Nephron progenitor cell (in vitro differentiated cells): Measurements from ENCODE around the gene UQCRQ.

Source experiments
- DNase-seq: peaks from one replicate; pipeline ENCODE4 v3.0.0; 2021
- H3K27ac Mint-ChIP-seq: 2 replicates; pipeline ENCODE4 v1.8.0; 2021; ENCODE audit warnings: mild to moderate bottlenecking, moderate library complexity, mixed read lengths
- H3K27me3 Mint-ChIP-seq: 2 replicates; pipeline ENCODE4 v1.8.0; 2021; ENCODE audit warnings: mild to moderate bottlenecking, low read depth, mixed read lengths; ENCODE audit not compliant: poor library complexity
- H3K36me3 Mint-ChIP-seq: 2 replicates; pipeline ENCODE4 v1.8.0; 2021; ENCODE audit warnings: low read depth, mixed read lengths
- H3K4me1 Mint-ChIP-seq: 2 replicates; pipeline ENCODE4 v1.8.0; 2021; ENCODE audit warnings: mixed read lengths
- H3K4me3 Mint-ChIP-seq: 2 replicates; pipeline ENCODE4 v1.8.0; 2021; ENCODE audit warnings: mild to moderate bottlenecking, moderate library complexity, mixed read lengths
- H3K9me3 Mint-ChIP-seq: 2 replicates; pipeline ENCODE4 v1.8.0; 2021; ENCODE audit warnings: mild to moderate bottlenecking, moderate library complexity, mixed read lengths
- TF ChIP-seq, protein P1 (sequence below): fragments of 200-600 bp; sonication (generic); IDR thresholded peaks from 2 replicates; pipeline ENCODE4 v1.5.0; 2021; ENCODE audit warnings: antibody characterized with exemption

The UQCRQ gene

DNA sequence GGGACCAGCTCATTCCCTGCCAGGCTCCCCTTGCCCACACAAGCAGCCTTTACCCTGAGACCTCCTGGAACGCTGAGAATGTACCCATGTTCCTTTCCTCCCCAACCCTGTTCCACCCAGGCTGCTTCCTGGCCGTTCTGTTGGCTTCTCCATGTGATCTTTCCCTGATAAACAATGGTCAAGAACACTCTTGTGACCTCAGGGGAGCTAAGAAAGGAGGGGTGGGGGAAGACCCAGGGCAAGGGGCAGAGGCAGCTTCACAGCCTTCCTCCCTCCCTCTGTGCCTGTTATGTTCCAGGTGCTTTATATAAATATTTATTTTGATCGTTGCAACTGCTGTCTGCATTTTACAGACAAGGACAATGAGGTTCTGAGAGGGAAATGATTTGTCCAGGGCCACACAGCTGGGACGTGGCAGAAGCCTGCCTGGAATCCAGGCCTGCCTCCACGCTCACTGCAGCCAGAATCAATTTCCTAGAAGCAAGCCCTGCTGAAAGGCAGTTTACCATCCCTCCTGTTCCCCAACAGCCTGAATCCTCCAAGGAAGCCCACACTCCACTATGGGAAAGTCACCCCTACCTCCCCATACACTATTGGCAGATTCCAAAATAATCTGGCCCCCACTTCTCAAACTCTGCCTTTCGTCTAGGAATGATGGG, 39.9 kb upstream of the UQCRQ start:
- Mint-ChIP-seq H3K27ac (no peak overlapping the region), H3K4me1 (peaks cover 25% of the 10 kb centered on the region), H3K9me3 (no peaks in the 10 kb centered on the region), H3K36me3 (peaks cover 4% of the 10 kb centered on the region), H3K27me3 (peaks cover 71% of the 10 kb centered on the region), H3K4me3 (peak overlapping the region; percentile 60)
- no peak for DNase-seq
- TF ChIP-seq, protein P1, sequence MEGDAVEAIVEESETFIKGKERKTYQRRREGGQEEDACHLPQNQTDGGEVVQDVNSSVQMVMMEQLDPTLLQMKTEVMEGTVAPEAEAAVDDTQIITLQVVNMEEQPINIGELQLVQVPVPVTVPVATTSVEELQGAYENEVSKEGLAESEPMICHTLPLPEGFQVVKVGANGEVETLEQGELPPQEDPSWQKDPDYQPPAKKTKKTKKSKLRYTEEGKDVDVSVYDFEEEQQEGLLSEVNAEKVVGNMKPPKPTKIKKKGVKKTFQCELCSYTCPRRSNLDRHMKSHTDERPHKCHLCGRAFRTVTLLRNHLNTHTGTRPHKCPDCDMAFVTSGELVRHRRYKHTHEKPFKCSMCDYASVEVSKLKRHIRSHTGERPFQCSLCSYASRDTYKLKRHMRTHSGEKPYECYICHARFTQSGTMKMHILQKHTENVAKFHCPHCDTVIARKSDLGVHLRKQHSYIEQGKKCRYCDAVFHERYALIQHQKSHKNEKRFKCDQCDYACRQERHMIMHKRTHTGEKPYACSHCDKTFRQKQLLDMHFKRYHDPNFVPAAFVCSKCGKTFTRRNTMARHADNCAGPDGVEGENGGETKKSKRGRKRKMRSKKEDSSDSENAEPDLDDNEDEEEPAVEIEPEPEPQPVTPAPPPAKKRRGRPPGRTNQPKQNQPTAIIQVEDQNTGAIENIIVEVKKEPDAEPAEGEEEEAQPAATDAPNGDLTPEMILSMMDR: no peak

DNA sequence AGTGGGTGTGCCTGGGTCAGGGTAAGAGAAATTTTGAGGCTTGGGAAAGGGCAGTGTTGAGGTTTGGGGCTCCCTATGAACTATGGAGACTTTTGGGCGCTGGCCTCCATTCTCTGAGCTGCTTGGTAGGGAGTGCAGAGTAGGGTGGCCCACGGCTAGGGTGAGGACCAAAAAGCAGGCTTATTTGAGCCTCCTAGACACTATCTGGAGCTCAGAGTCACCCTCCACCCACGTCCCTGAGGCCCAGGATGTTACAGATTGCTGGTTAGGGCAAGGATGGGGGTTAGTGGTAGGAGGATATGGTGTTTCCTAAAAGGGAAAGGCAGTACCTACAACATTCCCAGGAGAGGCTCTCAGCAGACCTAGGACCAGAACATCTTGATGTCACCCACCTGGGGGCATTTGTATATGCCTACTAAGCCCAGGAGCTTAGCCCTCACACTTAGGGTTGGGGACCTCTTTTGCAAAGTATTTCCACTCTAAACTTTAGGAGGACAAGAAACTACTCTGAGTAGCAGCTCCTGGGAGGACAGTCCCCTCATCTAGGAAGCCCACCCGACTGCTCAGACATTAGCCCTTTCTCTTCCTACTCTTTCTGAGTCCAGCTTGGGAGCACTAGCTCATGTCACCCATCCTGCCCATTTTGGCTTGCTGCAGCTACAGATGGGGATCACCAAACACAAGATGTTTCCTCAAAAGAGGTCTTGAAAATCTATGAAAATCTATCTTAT, 38.3 kb upstream of the UQCRQ start:
- Mint-ChIP-seq H3K9me3 (no peaks in the 10 kb centered on the region), H3K36me3 (peaks cover 4% of the 10 kb centered on the region), H3K4me1 (peaks cover 17% of the 10 kb centered on the region), H3K27ac (no peak overlapping the region), H3K4me3 (no peak overlapping the region), H3K27me3 (peaks cover 80% of the 10 kb centered on the region)
- no peak for DNase-seq
- TF ChIP-seq, protein P1: no peak

DNA sequence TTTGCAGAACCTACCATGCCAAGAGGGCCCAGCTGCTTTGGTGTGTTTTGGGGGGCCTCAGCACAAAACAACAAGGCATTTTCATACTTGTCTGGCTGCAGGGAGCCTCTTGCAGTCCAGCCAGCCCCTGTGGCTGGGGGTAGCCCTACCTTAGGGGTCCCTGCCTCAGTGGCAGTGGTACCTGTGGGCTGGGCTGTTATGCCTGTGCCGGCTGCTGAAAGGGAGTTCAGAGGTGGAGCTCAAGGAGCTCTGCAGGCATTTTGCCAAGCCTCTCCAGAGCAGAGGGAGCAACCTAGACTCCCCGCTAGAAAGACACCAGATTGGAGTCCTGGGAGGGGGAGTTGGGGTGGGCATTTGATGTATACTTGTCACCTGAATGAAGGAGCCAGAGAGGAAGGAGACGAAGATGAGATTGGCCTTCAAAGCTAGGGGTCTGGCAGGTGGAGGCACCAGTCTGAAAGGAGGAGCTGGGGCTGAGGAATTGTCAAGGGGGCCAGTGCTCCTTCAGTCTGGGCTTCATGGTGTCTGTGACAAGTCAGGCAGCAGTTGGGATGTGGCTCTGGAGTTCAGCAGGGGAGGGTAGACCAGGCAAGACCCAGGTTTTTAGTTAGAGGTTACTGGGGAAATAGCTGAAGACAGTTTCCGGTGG, 37.5 kb upstream of the UQCRQ start:
- H3K4me3 Mint-ChIP-seq: peak overlapping the region; percentile 87
- H3K27ac Mint-ChIP-seq: no peak overlapping the region
- no peaks in the 10 kb centered on the region for H3K9me3 Mint-ChIP-seq
- DNase-seq: no peak
- H3K4me1 Mint-ChIP-seq: peaks cover 12% of the 10 kb centered on the region
- H3K36me3 Mint-ChIP-seq: peaks cover 4% of the 10 kb centered on the region
- H3K27me3 Mint-ChIP-seq: peaks cover 78% of the 10 kb centered on the region
- TF ChIP-seq, protein P1: no peak

DNA sequence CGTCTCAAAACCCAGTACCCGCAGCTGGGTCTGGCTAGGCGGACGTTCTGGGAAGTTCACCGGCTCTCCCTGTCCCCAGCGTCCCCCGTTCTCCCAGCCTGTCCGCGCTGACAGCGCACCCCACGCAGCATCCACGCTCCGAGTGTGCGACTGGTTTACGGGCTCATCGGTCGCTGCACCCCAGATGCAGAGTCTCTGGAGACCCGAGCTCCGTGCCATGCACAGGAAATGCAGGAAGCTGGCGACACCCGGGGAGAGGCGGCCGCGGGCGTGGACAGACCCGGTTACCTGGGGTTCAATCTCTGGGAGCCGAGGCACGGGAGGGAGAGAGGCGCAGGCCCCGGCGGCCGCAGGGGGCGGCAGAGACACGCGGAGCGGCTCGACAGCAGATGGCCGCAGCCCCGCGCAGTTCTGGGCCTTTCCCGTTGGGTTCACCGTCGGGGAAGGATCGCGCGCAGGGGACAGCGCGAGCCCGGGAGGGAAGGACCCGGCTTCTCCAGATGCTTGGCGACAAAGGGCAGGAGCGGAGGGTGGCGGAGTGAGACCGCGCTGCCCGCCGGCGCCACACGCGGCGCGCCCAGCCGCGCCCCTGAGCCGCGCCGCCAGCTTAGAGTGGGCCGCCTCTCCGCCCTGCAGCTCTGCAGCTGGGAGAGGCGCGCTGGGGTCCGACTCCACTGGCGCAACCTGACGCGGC, 36.6 kb upstream of the UQCRQ start:
- Mint-ChIP-seq H3K4me1 (peaks cover 11% of the 10 kb centered on the region), H3K27ac (no peak overlapping the region), H3K9me3 (no peaks in the 10 kb centered on the region), H3K36me3 (peaks cover 4% of the 10 kb centered on the region), H3K27me3 (peaks cover 75% of the 10 kb centered on the region), H3K4me3 (peak overlapping the region; percentile 87)
- TF ChIP-seq, protein P1: peak; percentile 70
- DNase-seq: peak; percentile 84

DNA sequence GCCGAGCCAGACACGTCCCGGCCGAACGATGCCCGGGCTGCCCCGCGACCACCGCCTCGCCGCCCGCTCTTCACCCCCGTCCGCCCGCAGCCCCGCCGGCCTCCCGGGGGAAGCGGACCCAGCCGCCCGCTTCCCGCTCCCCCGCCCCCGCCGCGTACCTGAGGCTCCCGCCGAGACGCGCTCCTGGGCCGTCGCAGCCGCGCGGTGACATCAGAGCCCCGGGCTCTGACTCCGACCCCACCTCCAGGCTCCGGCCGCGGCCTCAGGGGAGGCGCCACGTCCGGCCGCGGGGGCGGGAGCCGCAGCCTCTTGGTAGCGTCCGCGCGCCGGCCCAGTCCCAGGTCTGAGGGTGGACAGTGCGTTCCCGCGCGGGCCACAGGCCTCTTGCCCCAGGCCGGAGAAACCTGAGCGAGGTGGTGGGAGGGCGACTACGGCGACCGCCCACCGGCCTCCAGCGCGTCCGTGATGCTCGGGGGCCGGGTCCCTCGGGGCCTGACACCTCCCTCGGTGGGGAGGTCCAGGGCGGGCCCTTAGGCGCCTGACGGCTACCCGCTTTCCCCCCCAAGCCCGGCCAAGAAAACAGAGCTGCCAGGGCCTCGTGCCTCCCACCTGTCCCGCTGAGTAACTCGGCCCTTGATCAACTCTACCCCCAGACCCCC, 35.9 kb upstream of the UQCRQ start, which contains the start of gene SHROOM1:
Gene SHROOM1, minus strand, starts transcription at position 212 of the 659 bp plus-strand sequence. CDS start 4,507 bp downstream, outside the sequence.
- Mint-ChIP-seq H3K36me3 (peaks cover 4% of the 10 kb centered on the region), H3K27ac (no peak within 1 kb of the TSS), H3K9me3 (no peaks in the 10 kb centered on the region), H3K4me1 (peaks cover 11% of the 10 kb centered on the region), H3K4me3 (peak within 1 kb of the TSS; percentile 87), H3K27me3 (peaks cover 71% of the 10 kb centered on the region)
- peak; percentile 75 for DNase-seq
- TF ChIP-seq, protein P1: no peak
